SW 1271 (cell line): ENCODE measurements around the gene PIAS1.
"Not testable (repeated sequence)": the region's sequence is repeated elsewhere in the genome, so short reads cannot be mapped to it uniquely, and the experiment has no call there.

Experiments
- DNase-seq, 2 experiments: peaks; one replicate each; lab custom pipeline; 2025; lab: John Stamatoyannopoulos, UW

PIAS1 gene

GRCh38 chr15:68183616-68184315, 129.7 kb downstream of the PIAS1 start:
- DNase-seq, result no peak

GRCh38 chr15:68184616-68185480, 130.7 kb downstream of the PIAS1 start:
- no peak for DNase-seq

DNA sequence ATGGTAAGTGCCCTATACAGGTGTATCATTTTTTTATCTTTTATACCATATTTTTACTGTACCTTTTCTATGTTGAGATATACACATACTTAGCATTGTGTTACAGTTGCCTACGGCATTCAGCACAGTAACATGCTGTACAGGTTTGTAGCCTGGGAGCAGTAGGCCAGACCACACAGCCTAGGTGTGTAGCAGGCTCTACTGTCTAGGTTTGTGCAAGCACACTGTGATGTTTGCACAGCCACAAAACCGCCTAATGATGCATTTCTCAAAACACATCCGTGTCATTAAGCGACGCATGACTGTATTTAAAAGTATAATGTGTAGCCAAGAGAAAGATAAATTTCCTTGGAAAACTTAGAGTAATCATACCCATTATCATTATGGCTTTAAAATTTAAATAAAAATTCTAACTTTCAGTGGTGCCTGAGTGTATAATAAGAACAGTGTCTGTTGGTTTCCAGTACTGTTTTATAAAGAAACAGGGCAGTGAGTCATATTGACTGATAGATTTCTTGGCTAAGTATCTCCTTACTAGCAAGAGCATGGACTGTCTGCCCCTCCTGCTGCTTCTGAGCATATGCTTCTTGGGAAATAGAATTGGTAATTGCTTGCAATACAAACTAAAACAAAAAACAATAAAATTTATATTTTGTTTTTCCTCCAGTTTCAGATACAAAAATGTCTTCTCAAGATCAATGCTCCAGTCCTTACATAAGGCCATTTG, 132.7 kb downstream of the PIAS1 start:
- no peak for DNase-seq

DNA sequence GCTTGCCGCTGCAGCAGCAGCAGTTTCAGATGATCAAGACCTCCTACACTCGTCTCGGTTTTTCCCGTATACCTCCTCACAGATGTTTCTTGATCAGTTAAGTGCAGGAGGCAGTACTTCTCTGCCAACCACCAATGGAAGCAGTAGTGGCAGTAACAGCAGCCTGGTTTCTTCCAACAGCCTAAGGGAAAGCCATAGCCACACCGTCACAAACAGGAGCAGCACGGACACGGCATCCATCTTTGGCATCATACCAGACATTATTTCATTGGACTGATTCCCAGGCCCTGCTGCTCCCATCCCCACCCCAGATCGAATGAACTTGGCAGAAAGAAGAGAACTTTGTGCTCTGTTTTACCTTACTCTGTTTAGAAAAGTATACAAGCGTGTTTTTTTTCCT, 133.4 kb downstream of the PIAS1 start:
- DNase-seq, result no peak

GRCh38 chr15:68188647-68189046, 134.5 kb downstream of the PIAS1 start:
- no peak for DNase-seq

DNA sequence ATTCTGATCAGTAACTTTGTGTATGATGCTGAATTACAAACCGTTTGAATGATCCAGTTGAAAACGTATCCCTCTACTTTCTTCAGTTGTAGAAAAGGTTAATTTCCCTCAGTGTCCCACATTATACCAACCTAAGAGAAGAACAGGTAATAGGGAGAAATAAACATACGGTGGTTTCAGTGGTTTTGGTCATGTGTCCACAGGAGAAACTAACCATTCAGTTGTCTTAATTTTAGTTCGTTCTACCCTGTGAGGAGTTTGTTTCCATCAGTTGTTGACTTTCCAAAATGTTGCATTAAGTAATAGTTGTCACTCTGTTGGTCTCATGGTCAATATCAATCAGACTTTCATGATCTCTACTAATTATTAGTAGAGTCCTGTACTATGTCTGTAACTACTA, 135.9 kb downstream of the PIAS1 start:
- DNase-seq, result no peak

DNA sequence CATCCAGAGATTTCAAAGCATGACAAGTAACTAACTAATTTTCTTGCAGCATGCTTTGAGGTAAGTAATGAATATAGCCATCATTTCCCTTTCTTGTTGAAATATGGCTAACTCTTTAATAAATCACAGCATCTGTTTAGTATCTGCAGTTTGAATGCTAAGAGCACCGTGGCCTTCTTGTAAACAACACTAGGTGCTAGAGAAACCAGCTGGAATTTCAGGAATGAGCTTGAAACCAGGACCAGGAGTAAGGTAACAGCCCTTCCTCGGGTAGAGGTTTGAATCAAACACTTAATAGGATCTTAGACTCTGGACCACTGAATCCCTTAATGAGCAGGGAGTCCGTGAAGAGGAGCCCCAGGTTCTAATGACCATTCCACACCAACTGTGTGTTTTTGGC, 137.4 kb downstream of the PIAS1 start:
- DNase-seq, result no peak

DNA sequence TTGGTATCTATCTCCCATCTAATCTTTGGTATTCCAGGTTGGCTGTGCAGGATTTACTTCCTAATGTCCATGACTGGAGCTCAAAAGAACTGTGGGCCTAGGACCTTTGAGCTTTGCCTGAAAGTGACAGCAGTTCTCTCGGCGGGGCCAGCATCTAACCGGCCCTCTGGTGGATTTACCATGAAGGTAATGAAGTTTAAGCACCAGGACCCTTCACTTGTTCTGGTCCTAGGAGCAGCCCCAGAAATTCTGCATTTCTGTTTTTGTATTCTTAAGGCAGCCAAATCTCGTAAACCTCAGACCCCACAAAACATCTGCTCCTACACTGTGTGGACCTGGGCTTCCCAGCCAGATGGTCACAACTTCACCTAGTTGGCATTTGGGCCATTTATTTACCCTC, 138.0 kb downstream of the PIAS1 start:
- no peak for DNase-seq

DNA sequence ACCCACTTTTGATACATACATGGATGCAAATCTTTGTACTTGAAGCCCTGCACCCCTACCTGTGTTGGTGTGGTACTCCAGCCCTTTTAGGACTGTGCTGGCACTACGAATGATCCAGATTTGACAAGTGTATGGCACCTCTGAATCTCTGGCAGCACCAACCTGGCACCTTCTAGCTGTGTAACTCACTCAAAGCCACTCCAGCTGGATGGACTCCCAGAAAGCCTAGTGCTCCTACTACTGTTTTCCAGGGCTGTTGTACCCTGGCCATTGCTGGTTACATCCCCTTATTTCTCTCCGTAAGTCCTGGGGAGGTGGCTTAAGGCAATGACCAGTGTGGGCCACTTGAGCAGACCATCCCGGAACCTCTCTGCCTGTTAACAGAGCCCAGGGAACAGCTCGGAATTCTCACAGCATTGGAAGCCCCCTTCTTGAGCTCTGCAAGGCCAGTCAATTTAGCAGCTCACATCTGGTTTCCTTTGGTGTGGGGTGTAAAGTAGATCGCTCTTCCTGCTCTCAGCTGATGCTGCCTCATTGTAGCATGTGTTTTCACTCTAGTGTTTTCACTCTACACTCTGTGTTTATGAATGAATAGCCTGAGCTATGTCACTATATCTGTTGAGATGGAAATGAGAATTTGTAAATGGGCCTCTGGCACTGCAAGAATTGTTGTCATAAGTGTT, 138.8 kb downstream of the PIAS1 start:
- no peak for DNase-seq

GRCh38 chr15:68195336-68196112, 141.4 kb downstream of the PIAS1 start:
- no peak for DNase-seq

DNA sequence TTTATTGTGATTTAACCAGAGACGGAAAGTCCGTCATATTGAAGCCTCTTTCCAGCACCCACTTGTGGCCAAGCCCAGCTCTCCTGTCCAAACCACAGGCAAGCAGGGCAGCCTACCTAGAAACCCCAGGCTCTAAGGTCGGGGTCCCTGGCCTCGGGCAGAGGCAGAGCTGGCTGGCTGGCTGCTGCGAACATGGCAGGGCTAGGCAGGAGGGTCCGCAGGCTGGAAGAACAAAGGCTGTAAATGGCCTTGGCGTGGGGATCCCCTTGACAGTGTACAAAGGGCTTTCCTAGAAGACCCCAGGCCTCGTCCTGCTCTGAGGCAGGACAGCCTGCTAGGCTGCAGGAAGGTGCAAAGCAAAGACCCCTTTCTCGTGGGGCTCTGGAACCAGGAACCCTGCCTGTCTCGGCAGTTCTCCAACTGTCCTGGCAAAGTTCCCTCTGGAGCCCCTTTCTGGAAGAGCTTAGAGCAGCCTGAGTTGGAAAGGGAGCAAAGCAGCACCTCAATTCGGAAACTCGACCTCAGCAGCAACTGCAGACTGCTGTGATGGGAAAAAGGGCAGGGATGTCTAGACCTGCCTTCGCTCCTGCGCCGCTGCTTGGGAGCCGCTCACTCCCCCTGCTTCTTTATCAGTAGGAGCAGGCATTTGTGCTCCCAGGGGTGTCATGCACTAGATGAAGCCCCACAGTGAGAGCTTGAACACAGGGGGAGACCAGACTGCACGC, 142.5 kb downstream of the PIAS1 start:
- no peak for DNase-seq

DNA sequence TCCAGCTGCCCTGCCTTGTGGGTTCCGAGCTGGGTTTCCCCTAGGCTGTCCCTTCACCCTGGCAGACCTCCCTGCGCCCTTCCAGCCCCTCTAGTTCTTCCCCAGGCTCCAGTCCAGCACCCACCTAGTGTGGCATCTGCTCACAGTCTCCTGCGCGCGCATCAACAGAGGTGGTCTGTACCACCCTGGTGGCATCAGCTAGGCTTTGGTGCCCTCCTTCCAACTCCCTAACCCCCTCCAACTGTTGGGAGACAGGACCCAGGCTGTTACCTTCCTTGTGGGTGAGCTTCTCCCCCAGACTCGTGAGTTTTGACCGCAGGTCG, 143.0 kb downstream of the PIAS1 start:
- DNase-seq, result no peak

DNA sequence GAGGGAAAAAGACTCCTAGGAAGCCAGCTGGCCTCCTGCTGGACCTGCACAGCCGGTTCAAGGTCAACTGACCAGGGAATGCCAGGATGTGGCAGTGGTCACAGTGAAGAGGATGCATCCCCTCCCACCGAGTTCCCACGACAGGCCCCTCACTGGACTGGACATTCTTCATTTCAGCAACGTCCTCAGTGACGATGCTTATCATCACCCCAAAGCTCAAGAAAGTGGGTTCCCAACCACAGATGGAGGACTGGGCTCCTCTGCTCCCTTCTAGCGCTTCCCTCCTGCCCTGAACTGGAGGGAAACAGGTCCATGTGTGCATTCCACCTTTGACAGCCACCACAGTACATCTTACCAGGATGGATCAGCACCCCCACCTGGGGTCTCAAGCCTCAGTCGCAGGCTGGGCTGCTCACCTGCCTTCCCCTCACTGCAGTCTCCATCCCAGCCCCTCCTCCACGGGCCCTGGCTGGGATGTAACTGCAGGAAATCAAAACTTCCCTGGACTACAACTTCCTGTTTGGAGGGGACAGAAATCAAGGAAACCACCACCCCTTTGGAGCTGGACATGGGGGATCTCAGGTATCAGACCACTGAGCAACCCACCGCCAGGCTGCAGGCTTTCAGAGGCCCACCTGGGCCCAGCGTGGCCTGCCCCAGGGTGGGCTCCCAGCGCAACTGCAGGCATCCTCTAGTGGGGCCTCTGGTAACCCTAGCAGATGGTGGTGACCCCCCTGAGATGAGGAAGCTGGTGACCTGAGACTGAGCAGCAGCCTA, 143.7 kb downstream of the PIAS1 start:
- DNase-seq, result no peak

- no peak for DNase-seq
These were observed 145.2 kb downstream of the PIAS1 start for GRCh38 chr15:68199340-68199739.

- DNase-seq, result no peak
These were observed 146.1 kb downstream of the PIAS1 start for GRCh38 chr15:68200016-68200861.

GRCh38 chr15:68201153-68201878, 147.2 kb downstream of the PIAS1 start:
- DNase-seq, result no peak

DNA sequence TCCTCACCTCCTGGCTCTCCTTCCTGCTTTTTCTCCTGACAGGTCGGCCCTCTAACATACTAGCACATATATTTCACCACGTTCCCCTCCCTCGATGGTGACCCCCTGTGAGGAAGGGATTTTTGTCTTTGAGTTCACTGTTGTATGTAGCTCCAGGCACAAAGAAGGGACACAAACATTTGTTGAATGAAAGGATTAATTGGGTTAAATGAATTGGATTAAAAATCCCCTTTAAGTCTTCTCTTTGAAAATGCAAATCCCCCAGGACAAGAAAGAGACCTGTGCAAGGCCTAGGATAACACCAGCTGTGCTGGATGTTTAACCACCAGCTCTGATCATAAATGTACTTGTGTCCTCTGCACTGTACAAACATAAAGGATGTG, 147.8 kb downstream of the PIAS1 start:
- DNase-seq, result no peak

DNA sequence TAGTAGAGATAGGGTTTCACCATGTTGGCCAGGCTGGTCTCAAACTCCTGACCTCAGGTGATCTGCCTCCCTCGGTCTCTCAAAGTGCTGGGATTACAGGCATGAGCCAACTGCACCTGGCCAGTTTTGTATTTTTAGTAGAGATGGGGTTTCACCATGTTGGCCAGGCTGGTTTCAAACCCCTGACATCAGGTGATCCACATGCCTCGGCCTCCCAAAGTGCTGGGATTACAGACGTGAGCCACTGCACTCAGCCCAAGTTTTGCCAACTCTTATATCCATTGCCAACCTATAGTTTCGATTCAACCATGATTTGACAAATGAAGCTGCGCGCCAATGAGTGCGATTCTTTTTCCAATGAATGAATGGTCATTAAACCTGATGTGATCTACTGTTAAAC, 148.9 kb downstream of the PIAS1 start:
- not testable (repeated sequence) for DNase-seq

- DNase-seq, result no peak
These were observed 149.4 kb downstream of the PIAS1 start for GRCh38 chr15:68203486-68203885.
